Neutrophil (primary cell): ENCODE measurements around the gene COX8C.

ENCODE experiments used
- H3K27ac ChIP-seq: fragments of 200-600 bp; sonication (generic); 2 replicates; pipeline ENCODE4 v1.5.1; 2016; ENCODE audit warnings: mild to moderate bottlenecking, moderate library complexity
- H3K27me3 ChIP-seq: fragments of 200-600 bp; sonication (generic); 2 replicates; pipeline ENCODE4 v1.6.0; 2016; ENCODE audit warnings: mild to moderate bottlenecking
- H3K36me3 ChIP-seq: fragments of 200-600 bp; sonication (generic); 2 replicates; pipeline ENCODE4 v1.5.1; 2017
- H3K4me1 ChIP-seq, 2 experiments: fragments of 200-600 bp in 1 of 2; sonication (generic) in 1 of 2; 1 replicate in 1 of 2; 2 replicates in 1 of 2; pipeline versions ENCODE4 v1.5.1 to v1.6.1; 2013 to 2016; ENCODE audit warnings: low read depth in 1 of 2, low read length in 1 of 2, mild to moderate bottlenecking in 1 of 2, moderate library complexity in 1 of 2; ENCODE audit not compliant: control insufficient read depth in 1 of 2, insufficient read depth in 1 of 2
- H3K4me3 ChIP-seq, 2 experiments: fragments of 200-600 bp in 1 of 2; sonication (generic) in 1 of 2; 1 replicate in 1 of 2; 2 replicates in 1 of 2; pipeline ENCODE4 v1.5.1; 2013 to 2016; ENCODE audit warnings: low read depth in 1 of 2, low read length in 1 of 2, mild to moderate bottlenecking in 1 of 2, moderate library complexity in 1 of 2
- H3K9me3 ChIP-seq: fragments of 200-600 bp; sonication (generic); 2 replicates; pipeline ENCODE4 v1.5.1; 2016
- TF ChIP-seq, protein P1 (sequence below): fragments of 200-600 bp; sonication (generic); IDR thresholded peaks from 2 replicates; pipeline ENCODE4 v1.5.1; 2016; ENCODE audit warnings: antibody characterized with exemption

The COX8C gene, protein sequence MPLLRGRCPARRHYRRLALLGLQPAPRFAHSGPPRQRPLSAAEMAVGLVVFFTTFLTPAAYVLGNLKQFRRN

DNA sequence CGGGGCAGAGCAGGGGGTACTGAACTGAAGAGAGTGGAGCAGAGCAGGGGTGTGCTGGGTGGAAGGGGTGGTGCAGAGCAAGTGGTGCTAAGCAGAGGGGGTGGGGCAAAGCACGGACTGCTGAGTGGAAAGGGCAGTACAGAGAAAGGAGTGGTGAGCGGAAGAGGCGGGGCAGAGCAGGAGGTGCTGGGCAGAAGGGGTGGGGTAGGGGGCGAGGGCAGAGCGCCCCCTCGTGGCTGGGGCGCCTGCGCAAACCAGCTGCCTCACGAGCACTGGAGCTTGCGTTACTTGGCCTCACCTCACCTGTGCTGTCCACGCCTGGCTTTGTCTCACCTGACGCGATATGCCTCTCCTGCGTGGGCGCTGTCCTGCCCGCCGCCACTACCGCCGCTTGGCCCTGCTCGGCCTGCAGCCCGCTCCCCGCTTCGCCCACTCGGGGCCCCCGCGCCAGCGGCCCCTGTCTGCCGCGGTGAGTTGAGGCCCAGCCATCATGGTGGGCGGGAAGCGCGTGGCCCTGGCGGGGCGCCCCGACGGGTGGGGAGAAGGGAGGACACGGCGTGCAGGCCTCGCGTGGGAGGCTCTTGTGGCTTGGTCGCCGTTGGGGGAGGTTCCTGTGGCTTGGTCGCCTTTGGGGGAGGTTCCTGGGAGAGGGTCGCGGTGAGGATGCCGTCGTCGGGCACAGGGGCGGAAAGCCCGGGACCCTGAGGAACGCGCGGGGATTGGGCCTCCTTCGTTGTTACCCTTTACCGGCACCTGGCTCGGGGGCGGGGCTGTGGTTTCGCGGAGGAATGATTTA lies at the start of gene COX8C:
TSS of gene COX8C (plus strand) at position 257 of the 796 bp plus-strand sequence. CDS start at position 344, 87 bp downstream.
- TF ChIP-seq, protein P1, sequence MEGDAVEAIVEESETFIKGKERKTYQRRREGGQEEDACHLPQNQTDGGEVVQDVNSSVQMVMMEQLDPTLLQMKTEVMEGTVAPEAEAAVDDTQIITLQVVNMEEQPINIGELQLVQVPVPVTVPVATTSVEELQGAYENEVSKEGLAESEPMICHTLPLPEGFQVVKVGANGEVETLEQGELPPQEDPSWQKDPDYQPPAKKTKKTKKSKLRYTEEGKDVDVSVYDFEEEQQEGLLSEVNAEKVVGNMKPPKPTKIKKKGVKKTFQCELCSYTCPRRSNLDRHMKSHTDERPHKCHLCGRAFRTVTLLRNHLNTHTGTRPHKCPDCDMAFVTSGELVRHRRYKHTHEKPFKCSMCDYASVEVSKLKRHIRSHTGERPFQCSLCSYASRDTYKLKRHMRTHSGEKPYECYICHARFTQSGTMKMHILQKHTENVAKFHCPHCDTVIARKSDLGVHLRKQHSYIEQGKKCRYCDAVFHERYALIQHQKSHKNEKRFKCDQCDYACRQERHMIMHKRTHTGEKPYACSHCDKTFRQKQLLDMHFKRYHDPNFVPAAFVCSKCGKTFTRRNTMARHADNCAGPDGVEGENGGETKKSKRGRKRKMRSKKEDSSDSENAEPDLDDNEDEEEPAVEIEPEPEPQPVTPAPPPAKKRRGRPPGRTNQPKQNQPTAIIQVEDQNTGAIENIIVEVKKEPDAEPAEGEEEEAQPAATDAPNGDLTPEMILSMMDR, result no peak
- Histone ChIP-seq H3K27me3 (no peaks in the 10 kb centered on the region), H3K4me1 (peaks cover 10 to 13% of the 10 kb centered on the region in 2 experiments), H3K9me3 (no peaks in the 10 kb centered on the region), H3K4me3 (no peak within 1 kb of the TSS), H3K36me3 (no peaks in the 10 kb centered on the region), H3K27ac (no peak within 1 kb of the TSS)

DNA sequence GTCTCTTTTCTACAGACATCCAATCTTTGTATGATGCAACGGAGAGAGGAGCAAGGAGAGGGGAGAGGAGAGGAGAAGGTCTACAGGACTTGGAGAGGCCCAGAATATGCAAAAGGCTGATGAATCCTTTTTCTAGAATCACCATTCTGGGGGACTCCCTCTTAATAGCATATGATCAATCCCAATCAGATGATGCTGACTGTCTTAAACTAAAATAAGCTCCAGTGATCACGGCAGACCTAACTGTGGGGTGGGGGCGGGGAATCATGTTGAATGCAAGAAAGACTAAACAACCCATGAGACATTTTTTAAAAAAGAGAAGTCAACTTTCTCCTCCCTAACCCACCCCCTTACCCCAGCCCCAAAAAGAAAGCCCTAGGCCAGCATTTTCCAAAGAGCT lies 47.6 kb upstream of the COX8C start:
- Histone ChIP-seq H3K27ac (peak overlapping the region; percentile 8), H3K9me3 (no peaks in the 10 kb centered on the region), H3K4me3 (no peak overlapping the region), H3K4me1 (peaks cover 9 to 17% of the 10 kb centered on the region in 2 experiments), H3K36me3 (peaks cover under 1% of the 10 kb centered on the region), H3K27me3 (no peaks in the 10 kb centered on the region)
- TF ChIP-seq, protein P1, result no peak

DNA sequence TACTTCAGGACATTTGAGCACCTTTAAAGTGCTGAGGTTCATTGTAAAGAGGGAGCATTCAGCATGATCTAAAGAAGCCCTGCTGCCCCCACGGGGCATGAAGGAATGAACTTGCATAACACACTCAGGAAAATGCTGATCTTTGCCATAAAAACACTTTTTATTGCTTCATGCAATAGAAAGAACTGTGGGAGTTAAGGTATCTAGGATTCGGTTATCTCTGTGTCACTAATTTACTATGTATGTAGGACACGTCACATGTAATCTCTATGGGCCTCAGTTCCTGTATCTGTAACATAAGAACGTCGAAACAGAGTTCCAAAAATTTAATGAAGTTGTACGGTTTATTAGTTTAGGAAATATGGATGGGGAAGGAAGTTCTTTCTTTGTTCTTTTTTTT lies 47.1 kb upstream of the COX8C start:
- H3K4me1 ChIP-seq, result peaks cover 9 to 19% of the 10 kb centered on the region in 2 experiments
- no peaks in the 10 kb centered on the region for H3K36me3 ChIP-seq
- no peaks in the 10 kb centered on the region for H3K9me3 ChIP-seq
- H3K27ac ChIP-seq, result peak overlapping the region; percentile 8
- no peaks in the 10 kb centered on the region for H3K27me3 ChIP-seq
- no peak overlapping the region for H3K4me3 ChIP-seq
- TF ChIP-seq, protein P1, result no peak

DNA sequence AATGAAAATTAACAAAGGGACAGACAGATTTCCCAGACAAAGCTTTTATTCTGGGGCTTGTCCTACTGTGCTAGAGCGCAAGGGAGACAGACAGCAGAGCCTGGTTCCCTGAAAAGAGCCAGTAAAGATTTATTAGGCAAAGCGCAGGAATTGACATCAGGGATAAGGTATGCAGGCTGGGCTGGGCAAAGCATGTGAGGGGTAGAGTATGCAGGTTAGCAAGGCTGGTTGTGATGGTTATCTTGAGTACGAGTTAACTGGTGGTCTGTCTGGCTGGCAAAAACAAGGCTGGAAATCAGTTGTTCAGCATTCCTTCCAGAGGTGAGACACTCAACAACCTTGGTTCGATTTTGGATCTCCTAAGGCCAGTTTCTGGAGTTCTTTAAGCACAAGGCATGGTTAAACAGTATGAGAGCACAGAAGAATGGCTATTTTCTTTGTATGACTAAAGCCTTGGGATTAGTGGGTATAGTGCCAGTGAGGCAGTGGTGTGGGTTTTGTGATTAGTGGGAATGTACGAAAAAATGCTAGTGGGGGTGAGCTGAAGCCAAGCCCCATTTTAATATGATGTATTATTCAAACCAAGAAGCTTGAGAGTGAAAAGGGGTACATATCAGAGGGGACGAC lies 45.0 kb upstream of the COX8C start:
- H3K4me3 ChIP-seq, result no peak overlapping the region
- no peaks in the 10 kb centered on the region for H3K27me3 ChIP-seq
- H3K27ac ChIP-seq, result no peak overlapping the region
- no peaks in the 10 kb centered on the region for H3K9me3 ChIP-seq
- H3K36me3 ChIP-seq, result no peaks in the 10 kb centered on the region
- peaks cover 28 to 40% of the 10 kb centered on the region in 2 experiments for H3K4me1 ChIP-seq
- TF ChIP-seq, protein P1, result no peak

DNA sequence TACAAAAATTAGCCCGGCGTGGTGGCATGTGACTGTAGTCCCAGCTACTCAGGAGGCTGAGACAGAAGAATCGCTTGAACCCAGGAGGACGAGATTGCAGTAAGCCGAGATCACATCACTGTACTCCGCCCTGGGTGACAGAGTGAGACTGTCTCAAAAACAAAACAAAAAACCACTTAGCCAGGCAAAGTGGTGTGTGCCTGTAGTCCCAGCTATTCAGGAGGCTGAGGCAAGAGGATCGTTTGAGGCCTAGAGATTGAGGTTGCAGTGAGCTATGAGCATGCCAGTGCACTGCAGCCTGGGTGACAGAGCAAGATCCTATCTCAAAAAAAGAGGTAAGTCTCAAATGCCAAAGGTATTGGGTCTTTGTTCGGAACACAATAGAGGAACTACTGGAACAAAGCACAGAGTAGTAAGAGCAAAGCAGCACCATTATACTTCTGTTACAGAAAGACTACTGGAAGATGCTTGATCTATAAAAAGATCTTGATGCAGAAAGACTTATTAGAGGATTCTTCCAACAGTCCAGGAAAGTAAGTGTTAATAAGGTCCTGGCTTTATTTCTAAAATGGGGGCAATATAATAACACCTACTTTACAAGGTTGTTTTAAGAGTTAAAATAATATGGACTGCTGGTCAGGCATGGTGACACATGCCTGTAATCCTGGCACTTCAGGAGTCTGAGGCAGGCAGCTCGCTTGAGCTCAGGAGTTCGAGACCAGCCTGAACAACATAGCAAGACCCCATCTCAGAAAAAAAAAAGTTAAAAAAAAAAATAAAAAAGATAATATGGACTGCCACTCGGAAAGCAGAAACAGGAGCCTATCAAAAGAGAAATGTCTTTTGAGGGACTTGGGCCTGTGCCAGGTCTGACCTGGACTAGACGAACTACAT lies 44.0 kb upstream of the COX8C start:
- H3K36me3 ChIP-seq, result no peaks in the 10 kb centered on the region
- H3K4me1 ChIP-seq, result peaks cover 28 to 45% of the 10 kb centered on the region in 2 experiments
- no peak overlapping the region for H3K4me3 ChIP-seq
- H3K27ac ChIP-seq, result no peak overlapping the region
- TF ChIP-seq, protein P1, result no peak
- no peaks in the 10 kb centered on the region for H3K27me3 ChIP-seq
- no peaks in the 10 kb centered on the region for H3K9me3 ChIP-seq
